ENCODE data around the gene CNOT6.

- no peak for TF ChIP-seq GATA2 (IDR thresholded peaks at IDR 0.05; ENCODE audit: low read depth, low read length)
- TF ChIP-seq GATA3 (IDR thresholded peaks at IDR 0.05; ENCODE audit: low read depth, low read length): no peak
Observed at GRCh38 chr5:180596668-180597231, 102.6 kb downstream of the CNOT6 start.

Data from SH-SY5Y (cell line).